GM12864 (cell line): ENCODE measurements around the gene AFAP1L1.
"Not testable (repeated sequence)": the region's sequence is repeated elsewhere in the genome, so short reads cannot be mapped to it uniquely, and the experiment has no call there.

Experiments
- DNase-seq: peaks from one replicate; pipeline ENCODE4 v3.0.0-alpha.2; 2011; ENCODE audit warnings: low read depth
- H3K4me3 ChIP-seq: 2 replicates; pipeline ENCODE4 v1.5.1; 2011; ENCODE audit warnings: mild to moderate bottlenecking, low read depth, low read length, control low read depth
- CTCF ChIP-seq: IDR thresholded peaks from 2 replicates; pipeline ENCODE4 v1.5.1; 2011; ENCODE audit warnings: low read depth, mild to moderate bottlenecking, moderate library complexity, low read length, control low read depth, inconsistent platforms; ENCODE audit errors: missing control alignments

The AFAP1L1 gene

GRCh38 chr5:149386166-149386565 lies 114.5 kb downstream of the AFAP1L1 start:
- no peak overlapping the region for H3K4me3 ChIP-seq
- no peak for DNase-seq
- TF ChIP-seq CTCF = no peak

DNA sequence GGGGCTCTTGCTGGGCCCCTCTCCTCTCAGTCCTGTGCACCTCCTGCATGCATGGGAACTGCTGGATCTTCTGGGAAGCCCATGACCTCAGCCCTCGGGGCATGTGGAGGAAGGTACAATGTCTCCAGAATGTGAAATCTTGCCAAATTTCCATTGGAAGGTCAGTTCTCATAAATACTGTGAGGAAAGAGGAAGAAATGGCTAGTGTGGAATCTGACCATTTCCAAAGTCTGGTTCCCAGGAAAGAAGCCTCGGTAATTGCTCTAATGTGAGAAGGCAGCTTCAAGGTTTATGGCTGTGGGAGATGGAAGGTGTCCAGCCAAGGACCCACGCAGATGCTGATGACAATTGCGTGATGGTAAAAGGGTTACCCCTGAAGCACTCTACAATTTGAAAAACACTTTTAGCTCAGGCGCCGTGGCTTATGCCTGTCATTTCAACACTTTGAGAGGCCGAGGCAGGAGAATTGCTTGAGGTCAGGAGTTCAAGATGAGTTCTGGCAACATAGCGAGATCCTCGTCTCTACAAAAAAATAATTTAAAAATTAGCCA lies 115.5 kb downstream of the AFAP1L1 start:
- no peak for TF ChIP-seq CTCF
- no peak overlapping the region for H3K4me3 ChIP-seq
- DNase-seq = no peak

DNA sequence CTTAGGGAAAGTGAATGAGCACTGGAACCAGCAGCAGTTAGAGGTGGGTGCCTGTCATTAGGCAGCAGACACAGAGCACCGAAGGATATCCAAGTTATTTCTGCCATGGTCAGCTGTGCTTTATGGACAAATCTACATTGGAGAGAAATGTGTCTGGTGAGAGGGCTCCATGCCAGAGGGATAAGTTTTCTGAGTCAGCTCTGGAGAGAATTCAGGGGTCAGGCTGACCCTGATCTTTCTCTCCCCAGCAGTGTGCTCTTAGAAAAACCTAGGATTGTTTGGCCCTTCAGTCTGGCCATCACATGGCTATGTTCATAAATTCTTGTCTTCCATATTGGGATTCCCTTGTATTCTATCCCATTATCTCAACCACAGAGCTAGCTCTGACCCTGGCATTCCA lies 116.3 kb downstream of the AFAP1L1 start:
- H3K4me3 ChIP-seq = no peak overlapping the region
- TF ChIP-seq CTCF = no peak
- no peak for DNase-seq

- no peak overlapping the region for H3K4me3 ChIP-seq
- no peak for TF ChIP-seq CTCF
- DNase-seq = no peak
Measured at GRCh38 chr5:149388498-149389190, 117.0 kb downstream of the AFAP1L1 start.

DNA sequence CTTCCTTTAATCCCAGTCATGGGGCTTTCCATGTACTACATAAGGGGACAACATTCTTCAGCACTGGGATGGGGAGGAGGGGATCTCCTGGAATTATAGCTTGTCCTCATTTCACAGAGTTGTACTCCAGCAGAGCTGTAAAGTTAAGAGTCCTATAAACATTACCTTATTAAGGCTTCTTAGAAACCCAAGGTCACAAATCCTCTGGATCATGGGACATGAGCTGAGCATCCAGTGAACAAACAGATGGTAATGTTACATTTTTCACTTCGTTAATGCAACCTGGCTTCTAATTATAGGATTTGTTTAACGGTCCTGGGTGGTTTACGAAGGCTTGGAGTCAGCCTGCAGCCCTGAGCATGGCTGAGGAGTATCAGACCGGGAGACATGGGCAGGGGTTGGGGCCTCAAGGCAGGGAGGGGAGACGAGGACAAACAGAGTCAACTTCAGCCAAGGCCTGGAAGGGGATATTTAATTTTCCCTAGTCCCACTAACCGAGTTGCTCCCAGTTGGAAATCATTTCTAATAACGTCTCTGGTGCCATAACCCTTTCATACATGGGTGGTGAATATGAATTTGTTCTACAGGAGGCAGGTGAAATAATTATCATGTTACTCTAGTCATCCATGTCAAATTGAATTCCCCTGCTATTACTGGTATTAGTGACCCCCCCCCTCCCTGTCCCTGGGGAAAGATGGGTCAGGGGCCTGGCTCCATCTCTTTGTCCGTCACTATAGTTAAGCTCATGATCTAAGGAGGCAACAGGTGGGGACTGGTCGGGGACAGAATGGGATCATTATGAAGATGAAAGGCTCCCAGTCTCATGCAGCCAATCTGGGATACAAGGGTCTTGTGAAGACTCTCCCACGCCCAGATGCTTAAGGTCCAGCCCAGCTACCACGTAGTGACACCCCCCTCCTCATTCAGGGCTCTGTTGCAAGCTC lies 118.2 kb downstream of the AFAP1L1 start:
- TF ChIP-seq CTCF = no peak
- no peak for DNase-seq
- no peak overlapping the region for H3K4me3 ChIP-seq

DNA sequence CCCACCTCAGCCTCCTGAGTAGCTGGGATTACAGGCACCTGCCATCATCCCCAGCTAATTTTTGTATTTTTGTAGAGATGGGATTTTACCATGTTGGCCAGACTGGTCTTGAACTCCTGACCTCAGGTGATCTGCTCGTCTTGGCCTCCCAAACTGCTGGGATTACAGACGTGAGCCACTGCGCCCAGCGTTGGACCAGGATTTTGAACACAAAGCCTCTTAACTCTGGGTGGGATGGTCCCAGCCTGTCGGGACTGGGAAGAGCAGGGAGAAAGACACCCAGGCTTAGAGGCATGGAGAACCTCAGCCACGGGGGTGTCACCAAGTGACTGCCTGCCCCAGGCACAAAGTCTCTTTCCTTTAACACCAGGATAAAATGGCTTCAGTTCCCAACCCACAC lies 119.4 kb downstream of the AFAP1L1 start:
- not testable (repeated sequence) for DNase-seq, H3K4me3 ChIP-seq
